Upper lobe of left lung (tissue), 6 donors: ENCODE measurements around the gene MAGI2. TPM values are rescaled to one million over a fixed set of nuclear protein-coding genes. Genes with fewer than 3 reads are reported as not detected.

Experiments
- ATAC-seq, 2 donors: fragments of 200-7000 bp; cut with Tn5 transposase; one replicate each; pipeline ENCODE4 v1.9.1; 2022; ENCODE audit warnings: mild to moderate bottlenecking in 2 of 2, moderate library complexity in 2 of 2; ENCODE audit not compliant: low FRiP score in 2 of 2
- DNase-seq, 2 donors: peaks; one replicate each; pipeline ENCODE4 v3.0.0-alpha.2; 2019 to 2020
- H3K27ac ChIP-seq, 4 donors: fragments of 200-600 bp; sonication (generic); one replicate each; pipeline ENCODE4 v1.5.1; 2016 to 2019
- H3K27me3 ChIP-seq, 4 donors: fragments of 200-600 bp; sonication (generic); one replicate each; pipeline ENCODE4 v1.5.1; 2017 to 2019
- H3K36me3 ChIP-seq, 4 donors: fragments of 200-600 bp; sonication (generic); one replicate each; pipeline ENCODE4 v1.5.1; 2016 to 2019
- H3K4me1 ChIP-seq, 4 donors: fragments of 200-600 bp; sonication (generic); one replicate each; pipeline ENCODE4 v1.5.1; 2018 to 2019
- H3K4me3 ChIP-seq, 4 donors: fragments of 200-600 bp; sonication (generic); one replicate each; pipeline ENCODE4 v1.5.1; 2017 to 2019; ENCODE audit warnings: mild to moderate bottlenecking in 2 of 4, moderate library complexity in 1 of 4
- H3K9me3 ChIP-seq, 4 donors: fragments of 200-600 bp; sonication (generic); one replicate each; pipeline ENCODE4 v1.5.1; 2018 to 2019
- EP300 ChIP-seq, 4 donors: sonication (generic); formaldehyde crosslinking; IDR thresholded peaks; one replicate each; pipeline ENCODE4 v1.5.1; 2017; ENCODE audit warnings: antibody characterized with exemption in 4 of 4, control low read depth in 2 of 4
- POLR2A ChIP-seq, 4 donors: fragments of 450-650 bp; IDR thresholded peaks; one replicate each; pipeline ENCODE4 v1.5.1; 2016 to 2017; ENCODE audit warnings: antibody characterized with exemption in 4 of 4, mild to moderate bottlenecking in 2 of 4
- POLR2AphosphoS5 ChIP-seq, 2 donors: sonication (generic); formaldehyde crosslinking; IDR thresholded peaks; one replicate each; pipeline ENCODE4 v1.5.1; 2017; ENCODE audit warnings: antibody characterized with exemption in 2 of 2
- WGBS, 2 donors: methylation state at CpG; one replicate each; pipeline ENCODE4 v1.1.5; 2017 to 2018; 5-methylcytosine and 5-hydroxymethylcytosine counted together
- total RNA-seq, 6 donors: library from RNA; depleted of rRNA in 4 of 6; stranded (reverse); fragments of >200 nt in 4 of 6; gene quantifications; one replicate each; pipeline versions ENCODE4 v1.1.0 to v1.2.1, GENCODE V29; 2016 to 2021
- TF ChIP-seq, protein P1 (sequence below), 6 experiments: fragments of 450-650 bp in 4 of 6; fragments of 200-600 bp in 2 of 6; sonication (generic) in 2 of 6; IDR thresholded peaks; one replicate each; pipeline ENCODE4 v1.5.1; 2016 to 2019; ENCODE audit warnings: antibody characterized with exemption in 6 of 6
- donor health status: DM: no; HTN: no; CAD: no; lungs with moderate emphysema.
- donor health status: DM: no; HTN: yes; CAD: no; lungs with severe emphysema.

Gene MAGI2
- total RNA-seq, 6 donors from 2014 or later: 7.9 to 84.9 (median 11.8) TPM

DNA sequence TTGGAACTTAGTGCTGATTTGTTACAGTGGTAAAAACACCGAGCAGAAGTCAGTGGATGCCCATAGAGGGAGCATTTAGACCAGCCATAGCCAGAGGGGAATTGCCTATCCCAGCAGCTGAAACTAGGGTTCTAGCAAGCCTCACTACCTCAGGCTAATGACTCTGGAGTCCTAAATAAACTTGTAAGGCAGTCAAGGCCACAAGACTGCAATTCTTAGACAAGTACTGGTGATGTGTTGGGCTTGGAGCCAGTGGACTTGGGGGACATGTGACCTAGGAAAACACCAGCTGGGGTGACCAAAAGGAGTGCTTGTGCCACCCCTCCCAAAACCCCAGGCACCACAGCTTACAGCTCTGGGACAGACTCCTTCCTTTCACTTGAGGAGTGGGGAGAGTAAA is 209.0 kb downstream of the MAGI2 start:
- TF ChIP-seq EP300 (IDR thresholded peaks at IDR 0.05) (no peak), POLR2AphosphoS5 (IDR thresholded peaks at IDR 0.05) (no peak), POLR2A (IDR thresholded peaks at IDR 0.05) (no peak)
- TF ChIP-seq, protein P1, sequence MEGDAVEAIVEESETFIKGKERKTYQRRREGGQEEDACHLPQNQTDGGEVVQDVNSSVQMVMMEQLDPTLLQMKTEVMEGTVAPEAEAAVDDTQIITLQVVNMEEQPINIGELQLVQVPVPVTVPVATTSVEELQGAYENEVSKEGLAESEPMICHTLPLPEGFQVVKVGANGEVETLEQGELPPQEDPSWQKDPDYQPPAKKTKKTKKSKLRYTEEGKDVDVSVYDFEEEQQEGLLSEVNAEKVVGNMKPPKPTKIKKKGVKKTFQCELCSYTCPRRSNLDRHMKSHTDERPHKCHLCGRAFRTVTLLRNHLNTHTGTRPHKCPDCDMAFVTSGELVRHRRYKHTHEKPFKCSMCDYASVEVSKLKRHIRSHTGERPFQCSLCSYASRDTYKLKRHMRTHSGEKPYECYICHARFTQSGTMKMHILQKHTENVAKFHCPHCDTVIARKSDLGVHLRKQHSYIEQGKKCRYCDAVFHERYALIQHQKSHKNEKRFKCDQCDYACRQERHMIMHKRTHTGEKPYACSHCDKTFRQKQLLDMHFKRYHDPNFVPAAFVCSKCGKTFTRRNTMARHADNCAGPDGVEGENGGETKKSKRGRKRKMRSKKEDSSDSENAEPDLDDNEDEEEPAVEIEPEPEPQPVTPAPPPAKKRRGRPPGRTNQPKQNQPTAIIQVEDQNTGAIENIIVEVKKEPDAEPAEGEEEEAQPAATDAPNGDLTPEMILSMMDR (IDR thresholded peaks at IDR 0.05): no peak
- DNase-seq (no peak), ATAC-seq (no peak)
- no peaks in the 10 kb centered on the region for H3K4me1 ChIP-seq
- H3K4me3 ChIP-seq: no peak overlapping the region
- no peaks in the 10 kb centered on the region for H3K9me3 ChIP-seq
- 89 to 100% methylated on average over 1 of the region's 1 CpG for WGBS, 2 donors
- no peaks in the 10 kb centered on the region for H3K27me3 ChIP-seq
- no peaks in the 10 kb centered on the region for H3K36me3 ChIP-seq
- no peak overlapping the region for H3K27ac ChIP-seq

GRCh38 chr7:79241288-79242060 is 212.0 kb downstream of the MAGI2 start:
- H3K36me3 ChIP-seq: no peaks in the 10 kb centered on the region
- no peak for DNase-seq
- no peaks in the 10 kb centered on the region for H3K9me3 ChIP-seq
- TF ChIP-seq, protein P1 (IDR thresholded peaks at IDR 0.05): no peak
- TF ChIP-seq EP300 (IDR thresholded peaks at IDR 0.05) (no peak), POLR2AphosphoS5 (IDR thresholded peaks at IDR 0.05) (no peak), POLR2A (IDR thresholded peaks at IDR 0.05) (no peak)
- no peak overlapping the region for H3K27ac ChIP-seq
- no peaks in the 10 kb centered on the region for H3K4me1 ChIP-seq
- 75 to 85% methylated on average over 1 of the region's 1 CpG for WGBS, 2 donors
- no peaks in the 10 kb centered on the region for H3K27me3 ChIP-seq
- no peak overlapping the region for H3K4me3 ChIP-seq
- peak in 1 of 2 donors; percentile 69 for ATAC-seq

- DNase-seq (no peak), ATAC-seq (no peak)
- 83 to 88% methylated on average over 2 of the region's 2 CpGs for WGBS, 2 donors
- no peaks in the 10 kb centered on the region for H3K27me3 ChIP-seq
- no peak for TF ChIP-seq POLR2AphosphoS5 (IDR thresholded peaks at IDR 0.05)
- no peak for TF ChIP-seq EP300 (IDR thresholded peaks at IDR 0.05)
- TF ChIP-seq, protein P1 (IDR thresholded peaks at IDR 0.05): no peak
- no peak for TF ChIP-seq POLR2A (IDR thresholded peaks at IDR 0.05)
- H3K36me3 ChIP-seq: no peaks in the 10 kb centered on the region
- no peak overlapping the region for H3K27ac ChIP-seq
- H3K9me3 ChIP-seq: no peaks in the 10 kb centered on the region
- no peak overlapping the region for H3K4me3 ChIP-seq
- no peaks in the 10 kb centered on the region for H3K4me1 ChIP-seq
These were observed 213.1 kb downstream of the MAGI2 start for GRCh38 chr7:79240413-79240812.

DNA sequence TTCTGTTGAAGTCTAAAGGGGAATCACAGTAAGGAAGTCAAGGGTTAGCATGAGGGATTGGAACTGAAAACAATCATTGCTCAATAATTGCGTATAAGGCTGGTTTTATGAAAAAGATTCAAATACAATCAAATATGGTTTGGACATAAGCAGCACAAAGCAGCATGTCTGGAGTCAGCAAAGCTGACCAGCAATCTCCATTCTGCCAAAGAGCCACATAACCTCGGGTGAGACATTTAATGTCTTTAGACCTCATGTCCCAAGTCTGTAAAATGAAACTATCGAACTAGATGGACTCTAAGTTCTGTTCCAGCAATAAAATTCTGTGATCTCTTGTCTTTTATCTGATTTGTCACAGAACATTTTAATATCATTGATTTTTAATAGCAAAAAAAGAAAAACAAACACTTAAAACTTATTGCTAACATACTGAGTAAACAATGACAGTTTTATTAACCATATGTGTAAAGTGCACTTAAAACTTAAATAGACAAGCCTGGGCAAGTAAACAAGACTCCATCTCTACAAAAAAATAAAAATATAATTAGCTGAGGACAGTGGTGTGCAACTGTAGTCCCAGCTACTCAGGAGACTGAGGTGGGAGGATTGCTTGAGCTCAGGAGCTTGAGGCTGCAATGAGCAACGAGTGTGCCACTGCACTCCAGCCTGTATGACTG is 217.0 kb downstream of the MAGI2 start:
- H3K27me3 ChIP-seq: no peaks in the 10 kb centered on the region
- H3K4me3 ChIP-seq: no peak overlapping the region
- TF ChIP-seq, protein P1 (IDR thresholded peaks at IDR 0.05): no peak
- TF ChIP-seq POLR2A (IDR thresholded peaks at IDR 0.05) (no peak), EP300 (IDR thresholded peaks at IDR 0.05) (no peak), POLR2AphosphoS5 (IDR thresholded peaks at IDR 0.05) (no peak)
- WGBS, 2 donors: 66 to 71% methylated on average over 4 of the region's 4 CpGs
- H3K36me3 ChIP-seq: no peaks in the 10 kb centered on the region
- H3K4me1 ChIP-seq: no peaks in the 10 kb centered on the region
- no peaks in the 10 kb centered on the region for H3K9me3 ChIP-seq
- DNase-seq (no peak), ATAC-seq (no peak)
- H3K27ac ChIP-seq: no peak overlapping the region
